Measurements from ENCODE around the gene TNFRSF18.

TNFRSF18 gene

GRCh38 chr1:1169429-1170214, 36.8 kb downstream of the TNFRSF18 start:
- no peak for DNase-seq (ENCODE audit: low read depth in 1 of 2, low spot score in 1 of 2)
- TF ChIP-seq JUND (IDR thresholded peaks at IDR 0.05; ENCODE audit: low read depth): no peak
- in situ Hi-C loops (cut with HindIII; ENCODE audit: low pct_unique_long_range_greater_than_20kb, low sequenced_read_pairs): no loop called here

- no peak for DNase-seq (ENCODE audit: low read depth in 1 of 2, low spot score in 1 of 2)
- TF ChIP-seq JUND (IDR thresholded peaks at IDR 0.05; ENCODE audit: low read depth): no peak
- in situ Hi-C loops (cut with HindIII; ENCODE audit: low pct_unique_long_range_greater_than_20kb, low sequenced_read_pairs): no loop called here
Observed at GRCh38 chr1:1168451-1169411, 37.7 kb downstream of the TNFRSF18 start.

GRCh38 chr1:1167841-1168450, 38.4 kb downstream of the TNFRSF18 start:
- DNase-seq (ENCODE audit: low read depth in 1 of 2, low spot score in 1 of 2): no peak
- no peak for TF ChIP-seq JUND (IDR thresholded peaks at IDR 0.05; ENCODE audit: low read depth)
- in situ Hi-C loops (cut with HindIII; ENCODE audit: low pct_unique_long_range_greater_than_20kb, low sequenced_read_pairs): no loop called here

GRCh38 chr1:1167398-1167821, 39.0 kb downstream of the TNFRSF18 start:
- in situ Hi-C loops (cut with HindIII; ENCODE audit: low pct_unique_long_range_greater_than_20kb, low sequenced_read_pairs): no loop called here
- DNase-seq (ENCODE audit: low read depth in 1 of 2, low spot score in 1 of 2): no peak
- no peak for TF ChIP-seq JUND (IDR thresholded peaks at IDR 0.05; ENCODE audit: low read depth)

GRCh38 chr1:1166642-1167397, 39.6 kb downstream of the TNFRSF18 start:
- in situ Hi-C loops (cut with HindIII; ENCODE audit: low pct_unique_long_range_greater_than_20kb, low sequenced_read_pairs): no loop called here
- no peak for TF ChIP-seq JUND (IDR thresholded peaks at IDR 0.05; ENCODE audit: low read depth)
- no peak for DNase-seq (ENCODE audit: low read depth in 1 of 2, low spot score in 1 of 2)

- DNase-seq (ENCODE audit: low read depth in 1 of 2, low spot score in 1 of 2): no peak
- no peak for TF ChIP-seq JUND (IDR thresholded peaks at IDR 0.05; ENCODE audit: low read depth)
- in situ Hi-C loops (cut with HindIII; ENCODE audit: low pct_unique_long_range_greater_than_20kb, low sequenced_read_pairs): no loop called here
Observed at GRCh38 chr1:1165900-1166421, 40.4 kb downstream of the TNFRSF18 start.

- DNase-seq (ENCODE audit: low read depth in 1 of 2, low spot score in 1 of 2): peak in 1 of 2 experiments; percentile 55
- TF ChIP-seq JUND (IDR thresholded peaks at IDR 0.05; ENCODE audit: low read depth): no peak
- in situ Hi-C loops (cut with HindIII; ENCODE audit: low pct_unique_long_range_greater_than_20kb, low sequenced_read_pairs): no loop called here
Observed at GRCh38 chr1:1165485-1165884, 40.9 kb downstream of the TNFRSF18 start.

GRCh38 chr1:1164701-1165451, 41.5 kb downstream of the TNFRSF18 start:
- no peak for TF ChIP-seq JUND (IDR thresholded peaks at IDR 0.05; ENCODE audit: low read depth)
- in situ Hi-C loops (cut with HindIII; ENCODE audit: low pct_unique_long_range_greater_than_20kb, low sequenced_read_pairs): no loop called here
- peak in 1 of 2 experiments; percentile 68 for DNase-seq (ENCODE audit: low read depth in 1 of 2, low spot score in 1 of 2)

GRCh38 chr1:1164361-1164700, 42.1 kb downstream of the TNFRSF18 start:
- no peak for TF ChIP-seq JUND (IDR thresholded peaks at IDR 0.05; ENCODE audit: low read depth)
- in situ Hi-C loops (cut with HindIII; ENCODE audit: low pct_unique_long_range_greater_than_20kb, low sequenced_read_pairs): no loop called here
- no peak for DNase-seq (ENCODE audit: low read depth in 1 of 2, low spot score in 1 of 2)

- in situ Hi-C loops (cut with HindIII; ENCODE audit: low pct_unique_long_range_greater_than_20kb, low sequenced_read_pairs): no loop called here
- peak; percentile 42 to 50 for DNase-seq (ENCODE audit: low read depth in 1 of 2, low spot score in 1 of 2)
- TF ChIP-seq JUND (IDR thresholded peaks at IDR 0.05; ENCODE audit: low read depth): no peak
Observed at GRCh38 chr1:1163538-1164070, 42.8 kb downstream of the TNFRSF18 start.

Data from T47D (cell line).